NT2/D1 (cell line): ENCODE data around the gene PCDH19.

ENCODE experiments used
- DNase-seq: peaks from one replicate; pipeline ENCODE4 v3.0.0-alpha.2; 2011; ENCODE audit warnings: low read depth, low spot score
- H3K27me3 ChIP-seq: 2 replicates; pipeline ENCODE4 v1.6.0; 2011; ENCODE audit warnings: mild to moderate bottlenecking; ENCODE audit not compliant: insufficient read length, insufficient read depth
- H3K36me3 ChIP-seq: 2 replicates; pipeline ENCODE4 v1.6.1; 2011; ENCODE audit warnings: mild to moderate bottlenecking, low read length, mixed read lengths; ENCODE audit not compliant: insufficient read depth, insufficient read length
- H3K4me1 ChIP-seq: 2 replicates; pipeline ENCODE4 v1.5.1; 2011; ENCODE audit not compliant: insufficient read depth, insufficient read length
- H3K4me3 ChIP-seq: 2 replicates; pipeline ENCODE4 v1.5.1; 2011; ENCODE audit warnings: low read depth; ENCODE audit not compliant: insufficient read length
- H3K9ac ChIP-seq: 2 replicates; pipeline ENCODE4 v1.6.0; 2011; ENCODE audit warnings: low read depth; ENCODE audit not compliant: insufficient read length
- H3K9me3 ChIP-seq: 2 replicates; pipeline ENCODE4 v1.5.1; 2011; ENCODE audit warnings: mild to moderate bottlenecking, low read length; ENCODE audit not compliant: insufficient read depth
- SUZ12 ChIP-seq: IDR thresholded peaks from 2 replicates; pipeline ENCODE4 v1.6.1; 2011; ENCODE audit not compliant: insufficient read length, insufficient read depth; ENCODE audit errors: extremely low read depth
- YY1 ChIP-seq: IDR thresholded peaks from 2 replicates; pipeline ENCODE4 v1.6.1; 2011; ENCODE audit not compliant: insufficient read length, insufficient read depth
- ZNF274 ChIP-seq: IDR thresholded peaks from 2 replicates; pipeline ENCODE4 v1.6.1; 2011; ENCODE audit warnings: mild to moderate bottlenecking, low read depth, low read length

The PCDH19 gene

GRCh38 chrX:100435726-100436125 lies 25.7 kb upstream of the PCDH19 start:
- H3K9ac ChIP-seq: no peak overlapping the region
- H3K4me1 ChIP-seq: no peaks in the 10 kb centered on the region
- H3K36me3 ChIP-seq: no peaks in the 10 kb centered on the region
- no peak overlapping the region for H3K4me3 ChIP-seq
- no peaks in the 10 kb centered on the region for H3K27me3 ChIP-seq
- TF ChIP-seq SUZ12: no peak
- no peak for TF ChIP-seq ZNF274
- no peak for TF ChIP-seq YY1
- no peak for DNase-seq
- H3K9me3 ChIP-seq: no peaks in the 10 kb centered on the region

GRCh38 chrX:100424012-100424411 lies 13.9 kb upstream of the PCDH19 start:
- DNase-seq: no peak
- no peak overlapping the region for H3K9ac ChIP-seq
- no peak overlapping the region for H3K4me3 ChIP-seq
- H3K4me1 ChIP-seq: no peaks in the 10 kb centered on the region
- no peaks in the 10 kb centered on the region for H3K27me3 ChIP-seq
- H3K36me3 ChIP-seq: no peaks in the 10 kb centered on the region
- TF ChIP-seq YY1: no peak
- no peak for TF ChIP-seq ZNF274
- no peak for TF ChIP-seq SUZ12
- no peaks in the 10 kb centered on the region for H3K9me3 ChIP-seq

- H3K9ac ChIP-seq: no peak overlapping the region
- no peak overlapping the region for H3K4me3 ChIP-seq
- H3K9me3 ChIP-seq: no peaks in the 10 kb centered on the region
- TF ChIP-seq SUZ12 (no peak), YY1 (no peak), ZNF274 (no peak)
- no peaks in the 10 kb centered on the region for H3K4me1 ChIP-seq
- DNase-seq: no peak
- no peaks in the 10 kb centered on the region for H3K36me3 ChIP-seq
- no peaks in the 10 kb centered on the region for H3K27me3 ChIP-seq
Measured at GRCh38 chrX:100418556-100418955, 8.5 kb upstream of the PCDH19 start.

- DNase-seq: no peak
- Histone ChIP-seq H3K4me3 (no peak overlapping the region), H3K36me3 (no peaks in the 10 kb centered on the region), H3K9ac (no peak overlapping the region), H3K27me3 (peaks cover 4% of the 10 kb centered on the region), H3K4me1 (no peaks in the 10 kb centered on the region), H3K9me3 (no peaks in the 10 kb centered on the region)
- TF ChIP-seq YY1 (no peak), ZNF274 (no peak), SUZ12 (no peak)
Measured at GRCh38 chrX:100417681-100418080, 7.6 kb upstream of the PCDH19 start.

GRCh38 chrX:100413229-100413628 lies 3.2 kb upstream of the PCDH19 start:
- no peak overlapping the region for H3K4me3 ChIP-seq
- peak; percentile 56 for DNase-seq
- peak; percentile 24 for TF ChIP-seq SUZ12
- no peak for TF ChIP-seq ZNF274
- no peak for TF ChIP-seq YY1

GRCh38 chrX:100411802-100412715 lies 2.0 kb upstream of the PCDH19 start:
- TF ChIP-seq SUZ12 (no peak), YY1 (no peak), ZNF274 (no peak)
- peaks cover 2% of the 10 kb centered on the region for H3K4me1 ChIP-seq
- peaks cover 11% of the 10 kb centered on the region; the same call in 1 of the 2 replicates for H3K9me3 ChIP-seq
- no peak for DNase-seq
- no peak overlapping the region for H3K9ac ChIP-seq
- H3K27me3 ChIP-seq: peaks cover 57% of the 10 kb centered on the region
- H3K36me3 ChIP-seq: peaks cover 8% of the 10 kb centered on the region
- peak overlapping the region; percentile 8 for H3K4me3 ChIP-seq

More at GRCh38 chrX:100413229-100413628, 3.2 kb upstream of the PCDH19 start:
- no peaks in the 10 kb centered on the region for H3K36me3 ChIP-seq
- H3K9ac ChIP-seq: no peak overlapping the region
- peaks cover 45% of the 10 kb centered on the region for H3K27me3 ChIP-seq
- peaks cover 1% of the 10 kb centered on the region for H3K4me1 ChIP-seq
- no peaks in the 10 kb centered on the region for H3K9me3 ChIP-seq
